22Rv1 (cell line): ENCODE results near the gene TRIM4.

Source experiments
- CTCF ChIP-seq: fragments of 450-650 bp; IDR thresholded peaks from 2 replicates; pipeline ENCODE4 v1.5.1; 2017; ENCODE audit warnings: mild to moderate bottlenecking
- ZFX ChIP-seq: fragments of 450-650 bp; IDR thresholded peaks from 2 replicates; pipeline ENCODE4 v1.6.1; 2017; ENCODE audit warnings: antibody characterized with exemption, borderline replicate concordance

DNA sequence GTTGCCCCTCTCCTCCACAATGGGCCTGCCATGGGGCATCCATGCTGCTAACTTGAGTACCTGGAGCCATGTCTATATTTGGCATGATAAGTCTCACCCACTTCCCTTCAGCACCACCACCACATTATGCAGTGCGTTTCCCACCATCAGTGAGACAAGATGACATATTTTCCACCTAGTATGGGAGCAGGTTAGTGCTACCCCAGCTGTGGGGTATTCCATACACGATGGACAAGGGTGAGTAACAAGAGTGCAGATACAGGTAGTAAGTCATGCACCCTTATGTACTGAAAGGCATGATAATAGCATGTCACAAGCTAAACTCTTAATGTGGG is 21.3 kb downstream of the TRIM4 start:
- no peak for TF ChIP-seq CTCF
- TF ChIP-seq ZFX = no peak
